ENCODE results near the gene USP17L5.
"Not testable (repeated sequence)": the region's sequence is repeated elsewhere in the genome, so short reads cannot be mapped to it uniquely, and the experiment has no call there.

The USP17L5 gene, protein sequence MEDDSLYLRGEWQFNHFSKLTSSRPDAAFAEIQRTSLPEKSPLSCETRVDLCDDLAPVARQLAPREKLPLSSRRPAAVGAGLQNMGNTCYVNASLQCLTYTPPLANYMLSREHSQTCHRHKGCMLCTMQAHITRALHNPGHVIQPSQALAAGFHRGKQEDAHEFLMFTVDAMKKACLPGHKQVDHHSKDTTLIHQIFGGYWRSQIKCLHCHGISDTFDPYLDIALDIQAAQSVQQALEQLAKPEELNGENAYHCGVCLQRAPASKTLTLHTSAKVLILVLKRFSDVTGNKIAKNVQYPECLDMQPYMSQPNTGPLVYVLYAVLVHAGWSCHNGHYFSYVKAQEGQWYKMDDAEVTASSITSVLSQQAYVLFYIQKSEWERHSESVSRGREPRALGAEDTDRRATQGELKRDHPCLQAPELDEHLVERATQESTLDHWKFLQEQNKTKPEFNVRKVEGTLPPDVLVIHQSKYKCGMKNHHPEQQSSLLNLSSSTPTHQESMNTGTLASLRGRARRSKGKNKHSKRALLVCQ

GRCh38 chr4:9339103-9339502 lies at the start of gene USP17L5:
TSS of gene USP17L5 (plus strand) at chr4:9339403. CDS start at chr4:9339403, 0 bp downstream.
- not testable (repeated sequence) for H3K9me3 ChIP-seq (ENCODE audit: low read length); H3K4me3 ChIP-seq (ENCODE audit: low read depth in 1 of 2, low read length in 2 of 2); H3K27me3 ChIP-seq (ENCODE audit: control insufficient read depth in 1 of 2, insufficient read depth in 2 of 2, low read length in 2 of 2); H3K36me3 ChIP-seq (ENCODE audit: insufficient read depth, low read length); H3K4me1 ChIP-seq (ENCODE audit: insufficient read depth, low read length); H3K27ac ChIP-seq (ENCODE audit: low read depth, low read length); H3K9ac ChIP-seq (ENCODE audit: low read length)

DNA sequence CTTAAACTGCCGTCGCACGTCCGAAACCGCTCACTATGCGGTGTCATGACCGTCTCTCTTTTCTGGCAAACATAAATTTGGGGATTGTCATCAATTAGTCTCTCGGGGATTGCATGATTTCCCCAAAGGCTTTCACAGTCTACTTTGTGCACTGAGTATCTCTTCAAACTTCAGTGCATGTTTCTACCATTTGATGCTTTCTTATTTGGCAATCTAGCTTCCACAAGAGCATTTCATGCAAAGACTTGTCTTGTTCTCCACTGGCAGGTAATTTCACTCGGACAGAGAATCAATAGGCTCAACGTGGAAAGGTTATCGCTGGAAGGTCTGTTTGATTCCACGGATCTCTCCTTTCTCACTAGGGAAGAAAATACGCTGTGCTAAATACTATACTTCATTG lies 15.0 kb upstream of the USP17L5 start:
- H3K27me3 ChIP-seq (ENCODE audit: control insufficient read depth in 1 of 2, insufficient read depth in 2 of 2, low read length in 2 of 2); H3K9me3 ChIP-seq (ENCODE audit: low read length); H3K36me3 ChIP-seq (ENCODE audit: insufficient read depth, low read length); H3K27ac ChIP-seq (ENCODE audit: low read depth, low read length); H3K4me1 ChIP-seq (ENCODE audit: insufficient read depth, low read length); H3K4me3 ChIP-seq (ENCODE audit: low read depth in 1 of 2, low read length in 2 of 2); H3K9ac ChIP-seq (ENCODE audit: low read length): not testable (repeated sequence)

- H3K27me3 ChIP-seq (ENCODE audit: control insufficient read depth in 1 of 2, insufficient read depth in 2 of 2, low read length in 2 of 2); H3K9ac ChIP-seq (ENCODE audit: low read length); H3K27ac ChIP-seq (ENCODE audit: low read depth, low read length); H3K36me3 ChIP-seq (ENCODE audit: insufficient read depth, low read length); H3K4me1 ChIP-seq (ENCODE audit: insufficient read depth, low read length); H3K9me3 ChIP-seq (ENCODE audit: low read length); H3K4me3 ChIP-seq (ENCODE audit: low read depth in 1 of 2, low read length in 2 of 2): not testable (repeated sequence)
Observed at GRCh38 chr4:9324865-9325264, 14.3 kb upstream of the USP17L5 start, which contains the start of gene USP17L24. TSS of gene USP17L24 (plus strand) at chr4:9325165. CDS start at chr4:9325165, 0 bp downstream.

- not testable (repeated sequence) for H3K36me3 ChIP-seq (ENCODE audit: insufficient read depth, low read length); H3K27ac ChIP-seq (ENCODE audit: low read depth, low read length); H3K4me3 ChIP-seq (ENCODE audit: low read depth in 1 of 2, low read length in 2 of 2); H3K9ac ChIP-seq (ENCODE audit: low read length); H3K9me3 ChIP-seq (ENCODE audit: low read length); H3K27me3 ChIP-seq (ENCODE audit: control insufficient read depth in 1 of 2, insufficient read depth in 2 of 2, low read length in 2 of 2); H3K4me1 ChIP-seq (ENCODE audit: insufficient read depth, low read length)
Observed at GRCh38 chr4:9329611-9330010, 9.6 kb upstream of the USP17L5 start, which contains the start of gene USP17L25. TSS of gene USP17L25 (plus strand) at chr4:9329911. CDS start at chr4:9329911, 0 bp downstream.

- H3K36me3 ChIP-seq (ENCODE audit: insufficient read depth, low read length); H3K9ac ChIP-seq (ENCODE audit: low read length); H3K27me3 ChIP-seq (ENCODE audit: control insufficient read depth in 1 of 2, insufficient read depth in 2 of 2, low read length in 2 of 2); H3K9me3 ChIP-seq (ENCODE audit: low read length); H3K27ac ChIP-seq (ENCODE audit: low read depth, low read length); H3K4me3 ChIP-seq (ENCODE audit: low read depth in 1 of 2, low read length in 2 of 2); H3K4me1 ChIP-seq (ENCODE audit: insufficient read depth, low read length): not testable (repeated sequence)
Observed at GRCh38 chr4:9334358-9334757, 4.8 kb upstream of the USP17L5 start, which contains the start of gene USP17L26. TSS of gene USP17L26 (plus strand) at chr4:9334658. CDS start at chr4:9334658, 0 bp downstream.

- H3K27me3 ChIP-seq (ENCODE audit: control insufficient read depth in 1 of 2, insufficient read depth in 2 of 2, low read length in 2 of 2); H3K4me1 ChIP-seq (ENCODE audit: insufficient read depth, low read length); H3K9me3 ChIP-seq (ENCODE audit: low read length); H3K36me3 ChIP-seq (ENCODE audit: insufficient read depth, low read length); H3K4me3 ChIP-seq (ENCODE audit: low read depth in 1 of 2, low read length in 2 of 2); H3K9ac ChIP-seq (ENCODE audit: low read length); H3K27ac ChIP-seq (ENCODE audit: low read depth, low read length): not testable (repeated sequence)
Observed at GRCh38 chr4:9343848-9344247, 4.6 kb downstream of the USP17L5 start, which contains the start of gene USP17L27. TSS of gene USP17L27 (plus strand) at chr4:9344148. CDS start at chr4:9344148, 0 bp downstream.

DNA sequence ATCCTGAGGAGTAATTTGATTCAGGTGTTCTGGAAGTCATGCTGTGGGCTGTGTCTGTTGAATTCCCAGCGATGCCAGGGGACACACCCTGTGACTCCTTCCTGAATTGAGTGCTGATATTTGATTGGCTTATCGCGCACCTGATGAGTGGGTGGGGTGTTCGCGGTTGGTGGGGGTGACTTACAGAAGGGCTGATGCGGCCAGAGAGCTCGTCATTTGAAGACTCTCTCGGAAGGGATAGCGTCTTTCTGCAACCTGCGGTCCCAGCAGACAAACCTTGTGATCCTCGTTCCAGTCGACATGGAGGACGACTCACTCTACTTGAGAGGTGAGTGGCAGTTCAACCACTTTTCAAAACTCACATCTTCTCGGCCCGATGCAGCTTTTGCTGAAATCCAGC lies 9.4 kb downstream of the USP17L5 start, which contains the start of gene USP17L28:
Gene USP17L28, plus strand, starts transcription at position 301 of the 400 bp plus-strand sequence. Its CDS starts 0 bp downstream, at position 301.
- H3K9ac ChIP-seq (ENCODE audit: low read length); H3K4me3 ChIP-seq (ENCODE audit: low read depth in 1 of 2, low read length in 2 of 2); H3K4me1 ChIP-seq (ENCODE audit: insufficient read depth, low read length); H3K27me3 ChIP-seq (ENCODE audit: control insufficient read depth in 1 of 2, insufficient read depth in 2 of 2, low read length in 2 of 2); H3K36me3 ChIP-seq (ENCODE audit: insufficient read depth, low read length); H3K27ac ChIP-seq (ENCODE audit: low read depth, low read length); H3K9me3 ChIP-seq (ENCODE audit: low read length): not testable (repeated sequence)

GRCh38 chr4:9350866-9351265 lies 11.7 kb downstream of the USP17L5 start:
- not testable (repeated sequence) for H3K27ac ChIP-seq (ENCODE audit: low read depth, low read length); H3K9me3 ChIP-seq (ENCODE audit: low read length); H3K9ac ChIP-seq (ENCODE audit: low read length); H3K27me3 ChIP-seq (ENCODE audit: control insufficient read depth in 1 of 2, insufficient read depth in 2 of 2, low read length in 2 of 2); H3K4me3 ChIP-seq (ENCODE audit: low read depth in 1 of 2, low read length in 2 of 2); H3K4me1 ChIP-seq (ENCODE audit: insufficient read depth, low read length); H3K36me3 ChIP-seq (ENCODE audit: insufficient read depth, low read length)

GRCh38 chr4:9353338-9353737 lies 14.1 kb downstream of the USP17L5 start, which contains the start of gene USP17L29:
TSS of gene USP17L29 (plus strand) at chr4:9353638. CDS start at chr4:9353638, 0 bp downstream.
- not testable (repeated sequence) for H3K9ac ChIP-seq (ENCODE audit: low read length); H3K36me3 ChIP-seq (ENCODE audit: insufficient read depth, low read length); H3K9me3 ChIP-seq (ENCODE audit: low read length); H3K27ac ChIP-seq (ENCODE audit: low read depth, low read length); H3K4me3 ChIP-seq (ENCODE audit: low read depth in 1 of 2, low read length in 2 of 2); H3K27me3 ChIP-seq (ENCODE audit: control insufficient read depth in 1 of 2, insufficient read depth in 2 of 2, low read length in 2 of 2); H3K4me1 ChIP-seq (ENCODE audit: insufficient read depth, low read length)

DNA sequence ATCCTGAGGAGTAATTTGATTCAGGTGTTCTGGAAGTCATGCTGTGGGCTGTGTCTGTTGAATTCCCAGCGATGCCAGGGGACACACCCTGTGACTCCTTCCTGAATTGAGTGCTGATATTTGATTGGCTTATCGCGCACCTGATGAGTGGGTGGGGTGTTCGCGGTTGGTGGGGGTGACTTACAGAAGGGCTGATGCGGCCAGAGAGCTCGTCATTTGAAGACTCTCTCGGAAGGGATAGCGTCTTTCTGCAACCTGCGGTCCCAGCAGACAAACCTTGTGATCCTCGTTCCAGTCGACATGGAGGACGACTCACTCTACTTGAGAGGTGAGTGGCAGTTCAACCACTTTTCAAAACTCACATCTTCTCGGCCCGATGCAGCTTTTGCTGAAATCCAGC lies 23.6 kb downstream of the USP17L5 start, which contains the start of gene USP17L30:
Gene USP17L30, plus strand, starts transcription at position 301 of the 400 bp plus-strand sequence. Its CDS starts 0 bp downstream, at position 301.
- H3K9ac ChIP-seq (ENCODE audit: low read length); H3K36me3 ChIP-seq (ENCODE audit: insufficient read depth, low read length); H3K9me3 ChIP-seq (ENCODE audit: low read length); H3K4me3 ChIP-seq (ENCODE audit: low read depth in 1 of 2, low read length in 2 of 2); H3K27ac ChIP-seq (ENCODE audit: low read depth, low read length); H3K4me1 ChIP-seq (ENCODE audit: insufficient read depth, low read length); H3K27me3 ChIP-seq (ENCODE audit: control insufficient read depth in 1 of 2, insufficient read depth in 2 of 2, low read length in 2 of 2): not testable (repeated sequence)

- H3K9me3 ChIP-seq (ENCODE audit: low read length); H3K4me1 ChIP-seq (ENCODE audit: insufficient read depth, low read length); H3K36me3 ChIP-seq (ENCODE audit: insufficient read depth, low read length); H3K9ac ChIP-seq (ENCODE audit: low read length); H3K27me3 ChIP-seq (ENCODE audit: control insufficient read depth in 1 of 2, insufficient read depth in 2 of 2, low read length in 2 of 2); H3K4me3 ChIP-seq (ENCODE audit: low read depth in 1 of 2, low read length in 2 of 2); H3K27ac ChIP-seq (ENCODE audit: low read depth, low read length): not testable (repeated sequence)
Observed at GRCh38 chr4:9379881-9380280, 40.7 kb downstream of the USP17L5 start.

Data from muscle layer of colon (tissue), 2 donors.